Fibroblast of peridontal ligament (primary cell): ENCODE data around the gene SLC6A6.

ENCODE experiments used
- DNase-seq: peaks from one replicate; pipeline ENCODE4 v3.0.0-alpha.2; 2010; ENCODE audit errors: extremely low read depth

The SLC6A6 gene

GRCh38 chr3:14416453-14416852 lies 14.0 kb downstream of the SLC6A6 start:
- no peak for DNase-seq

- no peak for DNase-seq
Measured at GRCh38 chr3:14418296-14419250, 16.2 kb downstream of the SLC6A6 start.

GRCh38 chr3:14422016-14422963 lies 19.9 kb downstream of the SLC6A6 start:
- DNase-seq = no peak

- no peak for DNase-seq
Measured at GRCh38 chr3:14423197-14423743, 20.9 kb downstream of the SLC6A6 start.

- peak; percentile 34 for DNase-seq
Measured at GRCh38 chr3:14423963-14424362, 21.6 kb downstream of the SLC6A6 start.

GRCh38 chr3:14424711-14425580 lies 22.5 kb downstream of the SLC6A6 start:
- DNase-seq = no peak

- DNase-seq = no peak
Measured at GRCh38 chr3:14425581-14426304, 23.3 kb downstream of the SLC6A6 start.

GRCh38 chr3:14426305-14426620 lies 23.9 kb downstream of the SLC6A6 start:
- DNase-seq = no peak

- DNase-seq = no peak
Measured at GRCh38 chr3:14428087-14429033, 26.0 kb downstream of the SLC6A6 start.

- no peak for DNase-seq
Measured at GRCh38 chr3:14429237-14429636, 26.8 kb downstream of the SLC6A6 start.

- DNase-seq = no peak
Measured at GRCh38 chr3:14429640-14430039, 27.2 kb downstream of the SLC6A6 start.

GRCh38 chr3:14430053-14430452 lies 27.6 kb downstream of the SLC6A6 start:
- no peak for DNase-seq

GRCh38 chr3:14430706-14431451 lies 28.5 kb downstream of the SLC6A6 start:
- no peak for DNase-seq

- DNase-seq = no peak
Measured at GRCh38 chr3:14431452-14431916, 29.1 kb downstream of the SLC6A6 start.

GRCh38 chr3:14431917-14432834 lies 29.8 kb downstream of the SLC6A6 start:
- DNase-seq = peak; percentile 38

- no peak for DNase-seq
Measured at GRCh38 chr3:14433106-14433505, 30.7 kb downstream of the SLC6A6 start.

GRCh38 chr3:14434126-14434497 lies 31.7 kb downstream of the SLC6A6 start:
- peak; percentile 42 for DNase-seq
